GM18508 (cell line): ENCODE data around the gene GPC3.

Experiments
- ATAC-seq: cut with Tn5 transposase; IDR thresholded peaks from one replicate; pipeline ENCODE4 v1.9.1; 2021; ENCODE audit warnings: moderate number of reproducible peaks; ENCODE audit not compliant: insufficient read depth, unreplicated experiment

The GPC3 gene

GRCh38 chrX:133587071-133587470 lies 398.3 kb downstream of the GPC3 start:
- ATAC-seq: no peak

GRCh38 chrX:133586443-133586842 lies 399.0 kb downstream of the GPC3 start:
- no peak for ATAC-seq

GRCh38 chrX:133583825-133584224 lies 401.6 kb downstream of the GPC3 start:
- no peak for ATAC-seq

GRCh38 chrX:133580625-133581024 lies 404.8 kb downstream of the GPC3 start:
- ATAC-seq: no peak

- ATAC-seq: no peak
These were observed 405.8 kb downstream of the GPC3 start for GRCh38 chrX:133579631-133580030.

GRCh38 chrX:133576876-133577275 lies 408.5 kb downstream of the GPC3 start:
- no peak for ATAC-seq

GRCh38 chrX:133575501-133576136 lies 409.8 kb downstream of the GPC3 start:
- no peak for ATAC-seq

GRCh38 chrX:133574716-133575115 lies 410.7 kb downstream of the GPC3 start:
- ATAC-seq: no peak

GRCh38 chrX:133570549-133570948 lies 414.8 kb downstream of the GPC3 start:
- ATAC-seq: no peak

- no peak for ATAC-seq
These were observed 416.2 kb downstream of the GPC3 start for GRCh38 chrX:133569217-133569616.

GRCh38 chrX:133568109-133568508 lies 417.3 kb downstream of the GPC3 start:
- no peak for ATAC-seq

GRCh38 chrX:133566876-133567275 lies 418.5 kb downstream of the GPC3 start:
- ATAC-seq: no peak

GRCh38 chrX:133563705-133564104 lies 421.7 kb downstream of the GPC3 start:
- ATAC-seq: no peak

GRCh38 chrX:133561251-133561650 lies 424.1 kb downstream of the GPC3 start:
- no peak for ATAC-seq

GRCh38 chrX:133559909-133560308 lies 425.5 kb downstream of the GPC3 start:
- ATAC-seq: no peak

GRCh38 chrX:133555782-133556458 lies 429.5 kb downstream of the GPC3 start:
- ATAC-seq: no peak

- ATAC-seq: no peak
These were observed 434.5 kb downstream of the GPC3 start for GRCh38 chrX:133550665-133551485.

GRCh38 chrX:133549295-133549933 lies 436.0 kb downstream of the GPC3 start:
- ATAC-seq: no peak

- ATAC-seq: no peak
These were observed 439.0 kb downstream of the GPC3 start for GRCh38 chrX:133546441-133546840.

GRCh38 chrX:133544778-133545177 lies 440.6 kb downstream of the GPC3 start:
- ATAC-seq: no peak

- no peak for ATAC-seq
These were observed 441.3 kb downstream of the GPC3 start for GRCh38 chrX:133544115-133544514.
